Osteocyte (in vitro differentiated cells): ENCODE data around the gene MLH1. TPM values are rescaled to one million over a fixed set of nuclear protein-coding genes. Genes with fewer than 3 reads are reported as not detected.
"Not testable (repeated sequence)": the region's sequence is repeated elsewhere in the genome, so short reads cannot be mapped to it uniquely, and the experiment has no call there.

Experiments
- DNase-seq: peaks from one replicate; pipeline ENCODE4 v3.0.0; 2021; ENCODE audit warnings: mixed read lengths; ENCODE audit not compliant: unreplicated experiment; ENCODE audit errors: extremely low spot score
- H3K27ac Mint-ChIP-seq: one replicate; pipeline ENCODE4 v1.8.0; 2021; ENCODE audit warnings: mild to moderate bottlenecking, mixed read lengths; ENCODE audit not compliant: unreplicated experiment
- H3K27me3 Mint-ChIP-seq: one replicate; pipeline ENCODE4 v1.8.0; 2021; ENCODE audit warnings: mixed read lengths; ENCODE audit not compliant: unreplicated experiment
- H3K36me3 Mint-ChIP-seq: one replicate; pipeline ENCODE4 v1.8.0; 2021; ENCODE audit warnings: mixed read lengths; ENCODE audit not compliant: unreplicated experiment
- H3K4me1 Mint-ChIP-seq: one replicate; pipeline ENCODE4 v1.8.0; 2021; ENCODE audit warnings: mixed read lengths; ENCODE audit not compliant: unreplicated experiment
- H3K4me3 Mint-ChIP-seq: one replicate; pipeline ENCODE4 v1.8.0; 2021; ENCODE audit warnings: mild to moderate bottlenecking, moderate library complexity, mixed read lengths; ENCODE audit not compliant: unreplicated experiment
- H3K9me3 Mint-ChIP-seq: one replicate; pipeline ENCODE4 v1.8.0; 2021; ENCODE audit warnings: mixed read lengths; ENCODE audit not compliant: unreplicated experiment
- CTCF ChIP-seq: fragments of 200-600 bp; sonication (generic); IDR thresholded peaks from 2 replicates; pipeline ENCODE4 v1.5.0; 2021; ENCODE audit warnings: antibody characterized with exemption, mild to moderate bottlenecking, moderate library complexity
- total RNA-seq: library from RNA; stranded (reverse); gene quantifications from 2 replicates; pipeline ENCODE4 v1.2.1, GENCODE V29; 2021

MLH1 gene
- total RNA-seq, 1 donor from 2014 or later: 31.2 TPM

DNA sequence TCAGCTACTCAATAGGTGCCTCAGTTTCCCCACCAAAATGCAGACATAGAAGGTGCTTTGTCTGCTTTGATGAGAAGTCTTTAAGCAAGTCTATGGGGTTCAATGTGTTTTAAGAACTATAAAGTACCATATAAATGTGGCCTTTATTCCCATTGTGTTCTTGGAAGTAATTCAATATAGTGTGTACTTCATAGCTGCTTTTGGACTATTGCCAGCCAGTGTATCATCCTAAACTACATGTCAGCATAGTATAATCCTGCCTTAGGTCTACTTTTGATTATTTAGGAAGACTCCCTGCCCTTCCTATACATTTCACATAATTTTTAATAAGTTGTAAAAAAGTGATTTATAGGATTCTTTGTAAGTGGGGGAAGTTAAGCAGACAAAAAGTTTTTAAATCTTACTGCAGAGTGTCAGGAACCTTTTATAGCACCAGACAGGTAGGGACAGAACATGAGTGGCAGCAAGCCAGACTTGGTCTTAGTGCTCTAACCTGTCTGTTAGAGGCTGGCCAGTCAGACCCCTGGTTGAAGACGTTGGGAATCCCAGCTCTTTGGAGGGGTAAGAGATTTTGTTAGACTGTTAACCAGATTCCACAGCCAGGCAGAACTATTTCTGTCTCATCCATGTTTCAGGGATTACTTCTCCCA lies 48.4 kb downstream of the MLH1 start:
- Mint-ChIP-seq H3K27me3 (no peaks in the 10 kb centered on the region), H3K4me1 (peaks cover 1% of the 10 kb centered on the region), H3K36me3 (peaks cover 45% of the 10 kb centered on the region), H3K27ac (no peak overlapping the region), H3K9me3 (peaks cover 5% of the 10 kb centered on the region), H3K4me3 (no peak overlapping the region)
- no peak for TF ChIP-seq CTCF
- DNase-seq: no peak

- peaks cover 45% of the 10 kb centered on the region for H3K36me3 Mint-ChIP-seq
- not testable (repeated sequence) for H3K4me1 Mint-ChIP-seq, H3K27me3 Mint-ChIP-seq, H3K27ac Mint-ChIP-seq, H3K9me3 Mint-ChIP-seq, H3K4me3 Mint-ChIP-seq, DNase-seq
These were observed 49.4 kb downstream of the MLH1 start for GRCh38 chr3:37042712-37043111.

DNA sequence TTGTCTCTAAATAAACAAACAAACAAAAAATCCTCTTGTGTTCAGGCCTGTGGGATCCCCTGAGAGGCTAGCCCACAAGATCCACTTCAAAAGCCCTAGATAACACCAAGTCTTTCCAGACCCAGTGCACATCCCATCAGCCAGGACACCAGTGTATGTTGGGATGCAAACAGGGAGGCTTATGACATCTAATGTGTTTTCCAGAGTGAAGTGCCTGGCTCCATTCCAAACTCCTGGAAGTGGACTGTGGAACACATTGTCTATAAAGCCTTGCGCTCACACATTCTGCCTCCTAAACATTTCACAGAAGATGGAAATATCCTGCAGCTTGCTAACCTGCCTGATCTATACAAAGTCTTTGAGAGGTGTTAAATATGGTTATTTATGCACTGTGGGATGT lies 57.0 kb downstream of the MLH1 start:
- no peak for DNase-seq
- no peak overlapping the region for H3K4me3 Mint-ChIP-seq
- H3K27me3 Mint-ChIP-seq: no peaks in the 10 kb centered on the region
- peaks cover 52% of the 10 kb centered on the region for H3K36me3 Mint-ChIP-seq
- H3K4me1 Mint-ChIP-seq: peaks cover 15% of the 10 kb centered on the region
- no peak overlapping the region for H3K27ac Mint-ChIP-seq
- TF ChIP-seq CTCF: no peak
- H3K9me3 Mint-ChIP-seq: no peaks in the 10 kb centered on the region

GRCh38 chr3:37052860-37053259 lies 59.5 kb downstream of the MLH1 start:
- TF ChIP-seq CTCF: no peak
- no peak for DNase-seq
- peaks cover 54% of the 10 kb centered on the region for H3K36me3 Mint-ChIP-seq
- no peaks in the 10 kb centered on the region for H3K27me3 Mint-ChIP-seq
- no peak overlapping the region for H3K4me3 Mint-ChIP-seq
- peaks cover 20% of the 10 kb centered on the region for H3K4me1 Mint-ChIP-seq
- H3K9me3 Mint-ChIP-seq: no peaks in the 10 kb centered on the region
- no peak overlapping the region for H3K27ac Mint-ChIP-seq

DNA sequence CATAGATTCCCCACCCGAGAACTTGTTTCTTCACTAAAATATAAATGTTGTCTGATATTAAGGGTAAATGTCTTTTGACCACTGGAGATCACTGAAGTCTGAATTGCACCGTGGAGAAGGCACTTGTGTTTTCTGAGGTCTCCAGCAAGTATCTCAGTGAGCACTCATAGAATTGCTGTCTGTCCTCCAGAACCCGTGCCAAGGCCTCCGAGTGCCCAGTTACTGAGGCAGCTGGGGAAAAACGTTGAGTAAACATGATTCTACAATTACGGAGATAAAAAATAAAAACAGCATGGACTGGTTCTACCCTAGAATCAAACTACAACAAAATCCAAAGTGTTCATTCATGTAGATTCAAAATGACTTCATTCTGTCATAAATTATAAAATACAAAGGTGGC lies 60.0 kb downstream of the MLH1 start:
- DNase-seq: no peak
- Mint-ChIP-seq H3K27me3 (no peaks in the 10 kb centered on the region), H3K9me3 (no peaks in the 10 kb centered on the region), H3K4me3 (no peak overlapping the region), H3K36me3 (peaks cover 52% of the 10 kb centered on the region), H3K4me1 (peaks cover 20% of the 10 kb centered on the region), H3K27ac (peak overlapping the region; percentile 76)
- TF ChIP-seq CTCF: no peak

DNA sequence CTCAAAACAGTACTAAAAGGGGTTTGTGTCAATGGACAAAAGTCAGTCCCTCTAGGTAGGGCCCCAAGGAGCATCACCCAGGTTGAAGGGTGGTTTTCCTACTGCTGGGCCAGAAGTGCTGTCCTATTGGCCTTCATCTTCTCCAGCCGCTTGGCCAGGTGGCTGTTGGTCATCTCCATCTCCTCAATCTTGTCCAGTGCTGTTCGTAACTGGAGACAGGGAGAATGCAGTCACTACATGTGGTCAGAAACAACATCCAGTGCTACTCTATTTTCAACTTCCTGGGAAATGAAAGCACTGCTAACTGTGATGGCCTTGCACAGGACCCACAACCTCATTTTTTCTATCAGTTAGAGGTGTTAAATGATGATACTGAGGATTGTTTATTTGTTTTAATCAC lies 60.4 kb downstream of the MLH1 start:
- no peaks in the 10 kb centered on the region for H3K27me3 Mint-ChIP-seq
- no peak for DNase-seq
- H3K9me3 Mint-ChIP-seq: no peaks in the 10 kb centered on the region
- TF ChIP-seq CTCF: no peak
- H3K36me3 Mint-ChIP-seq: peaks cover 49% of the 10 kb centered on the region
- peak overlapping the region; percentile 76 for H3K27ac Mint-ChIP-seq
- H3K4me1 Mint-ChIP-seq: peaks cover 20% of the 10 kb centered on the region
- no peak overlapping the region for H3K4me3 Mint-ChIP-seq
